Measurements from ENCODE around the gene COPG1.

The COPG1 gene

GRCh38 chr3:129315998-129316247 is 66.5 kb downstream of the COPG1 start:
- no peak for DNase-seq

DNA sequence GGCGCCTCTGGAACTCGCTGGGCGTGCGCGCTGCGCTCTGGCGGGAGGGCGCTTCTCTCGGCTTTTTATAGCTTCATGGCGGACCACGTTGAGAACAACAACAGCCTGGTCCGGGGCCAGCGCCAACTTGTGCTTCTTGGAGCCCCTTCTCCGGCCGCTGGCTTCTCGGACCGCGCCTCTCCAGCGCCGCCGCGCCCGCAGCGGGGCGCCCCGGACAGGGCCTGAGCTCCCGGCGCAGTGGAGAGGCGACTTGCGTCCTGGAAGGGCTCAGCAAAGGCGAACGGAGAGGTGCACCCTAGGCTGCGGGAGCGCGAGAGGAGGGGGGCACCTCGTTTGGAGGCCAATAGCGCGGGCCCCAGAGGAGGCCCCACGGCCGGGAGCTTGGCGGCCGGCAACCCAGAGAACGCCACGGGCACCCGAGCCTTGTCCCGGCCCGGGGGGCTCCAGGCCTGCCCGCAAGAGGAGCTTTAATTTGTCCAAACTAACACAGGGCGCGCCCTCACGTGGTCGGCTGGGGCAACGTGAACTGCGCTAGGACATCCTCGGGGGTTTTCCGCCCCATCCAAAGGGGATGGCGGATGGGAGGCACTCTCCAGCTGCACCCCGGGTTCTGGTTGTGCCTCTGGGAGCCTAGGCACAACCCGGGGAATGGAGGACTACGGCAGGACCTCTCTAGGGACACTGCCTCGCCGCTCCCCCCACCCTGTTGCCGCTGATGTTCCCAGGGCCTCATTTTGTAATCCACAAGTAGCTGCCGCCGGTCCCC is 67.0 kb downstream of the COPG1 start:
- DNase-seq, result peak; percentile 84

DNA sequence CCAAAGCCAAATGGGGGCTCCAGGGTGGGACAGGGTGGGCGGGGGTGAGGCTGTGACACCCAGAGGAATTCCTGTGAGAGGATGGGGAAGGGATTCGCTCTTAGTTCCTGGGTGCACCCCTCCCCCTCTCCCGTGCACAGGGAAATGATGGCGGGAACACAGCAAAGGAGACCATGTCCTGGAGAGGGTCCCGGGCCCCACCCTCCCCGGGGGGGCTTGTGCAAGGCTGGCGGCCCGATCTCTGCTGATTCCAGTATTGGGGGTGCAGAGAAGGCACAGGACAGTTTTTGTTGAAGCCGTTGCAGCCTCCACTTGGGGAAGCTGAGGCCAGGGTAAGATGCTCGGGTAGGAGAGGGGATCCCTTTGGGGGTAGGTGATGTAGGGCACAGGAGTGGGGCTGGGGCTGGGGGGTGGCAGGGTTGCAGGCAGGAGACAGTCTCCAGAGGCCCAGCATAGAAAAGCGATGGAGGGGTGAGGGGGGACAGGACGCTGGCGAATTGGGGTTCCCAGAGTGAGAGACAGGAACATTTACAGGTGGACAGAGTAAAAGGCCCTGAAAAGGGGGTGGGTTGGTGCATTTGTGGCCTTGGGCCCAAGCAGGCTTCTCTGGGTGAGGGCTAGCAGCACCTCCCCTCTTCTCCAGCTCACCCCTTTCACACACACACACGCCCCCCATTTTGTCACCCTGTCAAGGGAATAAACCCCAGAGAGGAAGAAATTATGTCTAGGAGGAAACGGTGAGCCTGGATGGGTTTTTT is 67.8 kb downstream of the COPG1 start:
- DNase-seq, result no peak

DNA sequence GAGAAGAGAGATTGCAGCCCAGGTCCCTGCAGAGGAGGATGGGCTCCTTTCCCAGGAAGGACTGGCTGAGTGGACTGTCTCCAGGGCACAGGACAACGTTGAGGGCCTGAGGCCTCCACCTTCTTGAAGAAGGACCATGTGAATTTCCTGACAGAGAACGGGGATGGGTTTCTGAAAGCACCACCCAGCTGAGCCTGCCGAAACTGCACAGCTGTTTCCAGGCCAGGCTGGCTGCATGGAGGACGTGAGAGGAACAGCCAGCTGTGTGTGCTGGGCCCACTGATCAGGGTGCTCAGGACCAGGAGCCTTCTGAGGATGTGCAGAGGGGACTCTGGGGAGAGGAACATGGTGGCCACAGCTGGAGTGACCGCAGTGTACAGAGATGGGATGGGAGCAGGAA is 68.4 kb downstream of the COPG1 start:
- DNase-seq, result no peak

- DNase-seq, result no peak
These were observed 69.5 kb downstream of the COPG1 start for GRCh38 chr3:129318921-129319320.

DNA sequence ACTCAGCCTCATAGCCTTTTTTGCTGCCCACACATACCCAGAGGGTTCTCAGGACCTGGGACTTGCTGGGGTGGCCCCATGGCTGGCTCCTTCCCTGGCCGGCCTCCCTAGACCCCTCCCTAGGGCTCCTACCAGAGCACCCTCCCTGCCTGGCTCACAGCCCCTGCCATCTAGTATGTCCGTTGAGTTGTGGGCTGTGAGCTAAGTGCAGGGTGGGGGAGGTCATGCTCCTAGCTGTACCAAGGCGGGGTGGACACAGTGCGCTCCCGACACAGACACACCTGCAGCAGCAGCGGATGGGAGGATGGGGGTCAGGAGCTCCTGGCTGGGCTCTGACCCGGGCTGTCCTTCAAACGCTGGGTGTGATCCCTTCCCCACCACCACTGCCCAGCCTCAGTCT is 70.9 kb downstream of the COPG1 start:
- no peak for DNase-seq

DNA sequence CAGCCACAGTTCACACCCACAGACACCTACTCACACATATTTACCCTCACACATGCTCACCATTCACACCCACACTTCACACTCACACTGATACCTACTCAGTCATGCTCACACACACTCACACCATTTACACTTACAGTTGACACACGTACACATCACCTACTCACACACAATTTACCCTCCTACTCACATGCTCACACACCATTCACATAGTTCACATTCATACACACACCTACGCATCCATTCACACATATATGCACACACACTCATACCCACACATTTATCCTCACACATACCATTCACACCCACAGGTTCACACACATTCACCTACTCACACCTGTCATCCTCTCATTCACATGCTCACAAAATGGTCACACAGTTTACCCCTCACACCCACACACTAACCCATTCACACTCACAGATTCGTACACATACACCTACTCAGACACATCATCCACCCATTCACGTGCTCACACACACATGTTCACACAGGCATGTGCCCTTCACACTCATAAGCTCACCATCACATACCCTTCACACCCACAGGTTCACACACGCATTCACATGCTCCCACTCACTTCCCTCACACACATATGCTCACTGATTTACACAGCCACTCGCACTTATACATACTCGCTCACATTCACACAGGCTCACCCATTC is 71.5 kb downstream of the COPG1 start:
- no peak for DNase-seq

DNA sequence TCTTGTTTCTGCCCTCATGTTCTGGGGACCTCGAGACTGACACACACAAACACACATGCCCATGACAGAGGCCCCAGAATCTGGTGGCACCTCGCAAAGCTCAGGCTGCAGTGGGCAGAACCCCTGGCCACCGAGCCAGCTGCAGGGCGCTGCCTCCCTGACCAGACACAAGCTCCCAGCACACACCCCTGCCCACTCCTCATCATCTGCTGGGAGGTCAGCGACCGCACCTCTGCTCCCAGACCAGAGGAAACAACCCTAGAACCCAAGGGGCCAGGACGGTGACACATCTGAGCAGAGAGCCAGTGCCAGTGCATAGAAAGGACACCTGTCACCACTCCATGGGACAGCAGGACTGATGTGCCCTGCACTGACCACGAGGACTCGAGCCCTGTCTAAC is 72.5 kb downstream of the COPG1 start:
- DNase-seq, result no peak

- no peak for DNase-seq
These were observed 74.4 kb downstream of the COPG1 start for GRCh38 chr3:129323651-129324294.

DNA sequence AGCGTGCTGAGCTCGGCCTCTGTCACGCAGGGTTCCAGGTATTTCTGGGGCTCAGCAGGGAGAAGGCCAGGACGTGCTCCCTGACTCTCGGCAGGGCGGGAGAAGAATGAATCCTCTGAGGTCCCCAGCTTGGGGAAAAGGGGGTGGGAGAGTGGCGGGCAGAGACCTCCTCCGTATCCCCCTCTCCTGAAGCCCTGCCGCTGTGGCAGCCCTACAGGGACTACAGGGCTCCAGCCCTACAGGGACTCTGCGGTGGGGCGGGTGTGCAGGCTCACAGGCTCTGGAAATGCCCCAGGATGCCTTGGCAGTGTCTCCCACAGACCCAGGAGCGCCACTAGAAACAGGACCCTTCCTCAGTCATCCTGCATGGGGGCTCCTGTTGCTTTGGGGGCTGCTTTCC is 75.4 kb downstream of the COPG1 start:
- DNase-seq, result no peak

- DNase-seq, result no peak
These were observed 76.0 kb downstream of the COPG1 start for GRCh38 chr3:129325383-129325782.

- DNase-seq, result no peak
These were observed 76.7 kb downstream of the COPG1 start for GRCh38 chr3:129326138-129326537.

DNA sequence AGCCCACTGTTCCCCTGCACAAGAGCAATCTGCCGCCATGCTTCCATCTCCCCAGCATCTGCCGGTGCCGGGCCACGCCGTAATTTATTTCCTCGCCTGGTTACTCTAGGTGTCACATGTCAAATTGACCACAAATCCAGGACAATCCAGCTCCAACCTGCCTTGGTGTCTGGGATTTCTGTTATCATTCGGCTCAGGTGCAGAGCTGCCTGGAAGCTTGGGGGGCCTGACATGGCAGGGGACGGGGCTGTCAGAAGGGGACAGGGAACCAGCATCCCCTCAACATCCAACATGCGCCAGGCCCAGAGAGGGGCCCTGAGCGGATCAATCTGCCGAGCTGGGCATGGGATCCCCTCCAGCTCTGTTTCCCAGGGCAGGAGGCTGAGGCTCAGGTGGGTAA is 77.2 kb downstream of the COPG1 start:
- DNase-seq, result no peak
